H9 (cell line): ENCODE measurements around the gene TSPAN32. TPM values are rescaled to one million over a fixed set of nuclear protein-coding genes. Genes with fewer than 3 reads are reported as not detected.

Experiments used
- DNase-seq: peaks from one replicate; pipeline ENCODE4 v3.0.0-alpha.2; 2017
- H2AFZ ChIP-seq: one replicate; pipeline ENCODE4 v1.6.1; 2013; ENCODE audit warnings: mild to moderate bottlenecking, low read length, control low read depth, moderate library complexity
- H2AK5ac ChIP-seq: 2 replicates; pipeline ENCODE4 v1.6.1; 2013; ENCODE audit warnings: low read length, control low read depth, mixed read lengths; ENCODE audit not compliant: insufficient read length
- H2BK120ac ChIP-seq: one replicate; pipeline ENCODE4 v1.6.1; 2013; ENCODE audit warnings: low read depth, mild to moderate bottlenecking, low read length, control low read depth, inconsistent platforms; ENCODE audit not compliant: poor library complexity, severe bottlenecking
- H2BK12ac ChIP-seq: 2 replicates; pipeline ENCODE4 v1.6.1; 2013; ENCODE audit warnings: low read length, control low read depth, mixed read lengths, low read depth; ENCODE audit not compliant: insufficient read length
- H2BK15ac ChIP-seq: 2 replicates; pipeline ENCODE4 v1.6.1; 2013; ENCODE audit warnings: low read depth, low read length, control low read depth
- H2BK20ac ChIP-seq: one replicate; pipeline ENCODE4 v1.6.1; 2013; ENCODE audit warnings: low read depth, mild to moderate bottlenecking, low read length, control low read depth, inconsistent platforms; ENCODE audit not compliant: poor library complexity, severe bottlenecking
- H2BK5ac ChIP-seq: 2 replicates; pipeline ENCODE4 v1.6.1; 2013; ENCODE audit warnings: low read length, control low read depth, mixed read lengths; ENCODE audit not compliant: insufficient read length
- H3K14ac ChIP-seq: 2 replicates; pipeline ENCODE4 v1.6.1; 2013; ENCODE audit warnings: low read length, control low read depth; ENCODE audit not compliant: insufficient read depth
- H3K18ac ChIP-seq: 2 replicates; pipeline ENCODE4 v1.6.1; 2013; ENCODE audit warnings: low read depth, mild to moderate bottlenecking, mixed read lengths, low read length, control low read depth; ENCODE audit not compliant: insufficient read length
- H3K23ac ChIP-seq: 2 replicates; pipeline ENCODE4 v1.6.1; 2013; ENCODE audit warnings: low read length, control low read depth, mixed read lengths, low read depth; ENCODE audit not compliant: insufficient read length
- H3K23me2 ChIP-seq: 2 replicates; pipeline ENCODE4 v1.6.1; 2013; ENCODE audit warnings: low read depth, mild to moderate bottlenecking, mixed read lengths, low read length, control low read depth; ENCODE audit not compliant: insufficient read length, poor library complexity, severe bottlenecking
- H3K27ac ChIP-seq: 2 replicates; pipeline ENCODE4 v1.5.1; 2013; ENCODE audit warnings: low read length, control low read depth, mixed read lengths, low read depth; ENCODE audit not compliant: insufficient read length
- H3K27me3 ChIP-seq: 2 replicates; pipeline ENCODE4 v1.6.1; 2013; ENCODE audit warnings: low read length, control low read depth, inconsistent platforms; ENCODE audit not compliant: insufficient read depth
- H3K4ac ChIP-seq: 2 replicates; pipeline ENCODE4 v1.6.1; 2013; ENCODE audit warnings: low read depth, mild to moderate bottlenecking, control low read depth, inconsistent platforms, low read length, moderate library complexity
- H3K4me1 ChIP-seq: 2 replicates; pipeline ENCODE4 v1.6.1; 2013; ENCODE audit warnings: low read length, control low read depth, inconsistent platforms; ENCODE audit not compliant: insufficient read depth
- H3K4me2 ChIP-seq: 2 replicates; pipeline ENCODE4 v1.6.1; 2013; ENCODE audit warnings: low read length, control low read depth, mixed read lengths; ENCODE audit not compliant: insufficient read length, insufficient read depth
- H3K56ac ChIP-seq: 2 replicates; pipeline ENCODE4 v1.6.1; 2013; ENCODE audit warnings: low read depth, mild to moderate bottlenecking, mixed read lengths, low read length, control low read depth; ENCODE audit not compliant: insufficient read length
- H3K79me1 ChIP-seq: 2 replicates; pipeline ENCODE4 v1.6.1; 2013; ENCODE audit warnings: low read depth, mild to moderate bottlenecking, moderate library complexity, low read length, control low read depth, inconsistent platforms; ENCODE audit not compliant: insufficient read depth, poor library complexity, severe bottlenecking
- H3K79me2 ChIP-seq: 2 replicates; pipeline ENCODE4 v1.6.1; 2013; ENCODE audit warnings: low read length, control low read depth, inconsistent platforms; ENCODE audit not compliant: insufficient read depth
- H3K9ac ChIP-seq: 2 replicates; pipeline ENCODE4 v1.6.1; 2013; ENCODE audit warnings: low read length, control low read depth, mixed read lengths; ENCODE audit not compliant: insufficient read length; ENCODE audit errors: extremely low read depth
- H3K9me3 ChIP-seq: one replicate; pipeline ENCODE4 v1.6.1; 2013; ENCODE audit warnings: low read depth, low read length, inconsistent platforms; ENCODE audit not compliant: control insufficient read depth
- H3T11ph ChIP-seq: one replicate; pipeline ENCODE4 v1.6.1; 2013; ENCODE audit warnings: mild to moderate bottlenecking, low read length, control low read depth, inconsistent platforms
- H4K20me1 ChIP-seq: one replicate; pipeline ENCODE4 v1.6.1; 2013; ENCODE audit not compliant: control insufficient read depth, insufficient read length, insufficient read depth
- H4K5ac ChIP-seq: 2 replicates; pipeline ENCODE4 v1.6.1; 2013; ENCODE audit warnings: low read depth, mild to moderate bottlenecking, mixed read lengths, low read length, control low read depth; ENCODE audit not compliant: insufficient read length
- H4K8ac ChIP-seq: replicated peaks from 2 replicates; pipeline ENCODE4 v1.6.1; 2013; ENCODE audit warnings: low read length, control low read depth, mixed read lengths, low read depth; ENCODE audit not compliant: insufficient read length
- H4K91ac ChIP-seq: 2 replicates; pipeline ENCODE4 v1.6.1; 2013; ENCODE audit warnings: low read depth, mild to moderate bottlenecking, moderate library complexity, mixed read lengths, low read length, control low read depth; ENCODE audit not compliant: insufficient read length
- H3K27ac Mint-ChIP-seq, 3 experiments: 2 replicates in 2 of 3; 3 replicates in 1 of 3; pipeline ENCODE4 v1.8.0; 2020 to 2021; ENCODE audit warnings: mixed read lengths in 3 of 3, mild to moderate bottlenecking in 1 of 3, moderate library complexity in 1 of 3
- H3K27me3 Mint-ChIP-seq: 2 replicates; pipeline ENCODE4 v1.8.0; 2021; ENCODE audit warnings: low read depth, mild to moderate bottlenecking, moderate library complexity, mixed read lengths
- H3K36me3 Mint-ChIP-seq, 3 experiments: 2 replicates in 2 of 3; 3 replicates in 1 of 3; pipeline ENCODE4 v1.8.0; 2020 to 2021; ENCODE audit warnings: low read depth in 3 of 3, mixed read lengths in 3 of 3; ENCODE audit not compliant: insufficient read depth in 1 of 3
- H3K4me1 Mint-ChIP-seq, 2 experiments: 2 replicates each; pipeline ENCODE4 v1.8.0; 2020; ENCODE audit warnings: mixed read lengths in 2 of 2
- H3K4me3 Mint-ChIP-seq, 2 experiments: 2 replicates in 1 of 2; 3 replicates in 1 of 2; pipeline ENCODE4 v1.8.0; 2020 to 2021; ENCODE audit warnings: mild to moderate bottlenecking in 2 of 2, mixed read lengths in 2 of 2, moderate library complexity in 1 of 2
- H3K9me3 Mint-ChIP-seq, 2 experiments: 2 replicates in 1 of 2; 3 replicates in 1 of 2; pipeline ENCODE4 v1.8.0; 2020; ENCODE audit warnings: mild to moderate bottlenecking in 2 of 2, mixed read lengths in 2 of 2, moderate library complexity in 1 of 2
- WGBS: extraction: QIAGEN DNeasy Blood & Tissue Kit; methylation state at CpG from one replicate; pipeline ENCODE4 v1.1.7; 2013; ENCODE audit warnings: missing lambda C conversion rate, low lambda C conversion rate, mixed read lengths; ENCODE audit not compliant: insufficient read length; ENCODE audit errors: extremely low coverage; 5-methylcytosine and 5-hydroxymethylcytosine counted together
- total RNA-seq: library from RNA; stranded (reverse); gene quantifications from 2 replicates; pipeline ENCODE4 v1.2.1, GENCODE V29; 2021
- TF ChIP-seq, protein P1 (sequence below): fragments of 200-600 bp; sonication (generic); conservative IDR thresholded peaks from 3 replicates; pipeline ENCODE4 v1.8.0; 2021; ENCODE audit warnings: antibody characterized with exemption, mild to moderate bottlenecking

TSPAN32 gene
- total RNA-seq, 1 experiment from 2014 or later: not detected

- no peak overlapping the region for H2AK5ac ChIP-seq
- H2BK12ac ChIP-seq: no peak overlapping the region
- no peak overlapping the region for H2BK5ac ChIP-seq
- no peak overlapping the region for H4K8ac ChIP-seq
- no peak overlapping the region for H3K4ac ChIP-seq
- H3K27me3 ChIP-seq: no peaks in the 10 kb centered on the region; the same call in 1 of the 2 replicates
- no peak overlapping the region for H3K4me2 ChIP-seq
- H3K4me1 ChIP-seq: no peaks in the 10 kb centered on the region
- H3K27ac ChIP-seq: no peak overlapping the region
- no peak overlapping the region for H3K18ac ChIP-seq
- no peaks in the 10 kb centered on the region for H4K20me1 ChIP-seq
- no peaks in the 10 kb centered on the region for H3K23me2 ChIP-seq
- H4K5ac ChIP-seq: no peak overlapping the region
- H4K91ac ChIP-seq: no peak overlapping the region
- no peaks in the 10 kb centered on the region for H3K79me2 ChIP-seq
- H3K4me1 Mint-ChIP-seq: peaks cover 0 to 10% of the 10 kb centered on the region in 2 experiments; a peak in 3 of 4 replicates
- H3K27ac Mint-ChIP-seq: no peak overlapping the region
- TF ChIP-seq, protein P1, sequence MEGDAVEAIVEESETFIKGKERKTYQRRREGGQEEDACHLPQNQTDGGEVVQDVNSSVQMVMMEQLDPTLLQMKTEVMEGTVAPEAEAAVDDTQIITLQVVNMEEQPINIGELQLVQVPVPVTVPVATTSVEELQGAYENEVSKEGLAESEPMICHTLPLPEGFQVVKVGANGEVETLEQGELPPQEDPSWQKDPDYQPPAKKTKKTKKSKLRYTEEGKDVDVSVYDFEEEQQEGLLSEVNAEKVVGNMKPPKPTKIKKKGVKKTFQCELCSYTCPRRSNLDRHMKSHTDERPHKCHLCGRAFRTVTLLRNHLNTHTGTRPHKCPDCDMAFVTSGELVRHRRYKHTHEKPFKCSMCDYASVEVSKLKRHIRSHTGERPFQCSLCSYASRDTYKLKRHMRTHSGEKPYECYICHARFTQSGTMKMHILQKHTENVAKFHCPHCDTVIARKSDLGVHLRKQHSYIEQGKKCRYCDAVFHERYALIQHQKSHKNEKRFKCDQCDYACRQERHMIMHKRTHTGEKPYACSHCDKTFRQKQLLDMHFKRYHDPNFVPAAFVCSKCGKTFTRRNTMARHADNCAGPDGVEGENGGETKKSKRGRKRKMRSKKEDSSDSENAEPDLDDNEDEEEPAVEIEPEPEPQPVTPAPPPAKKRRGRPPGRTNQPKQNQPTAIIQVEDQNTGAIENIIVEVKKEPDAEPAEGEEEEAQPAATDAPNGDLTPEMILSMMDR: no peak
- no peak overlapping the region for H2BK120ac ChIP-seq
- no peak overlapping the region for H2BK20ac ChIP-seq
- H3K9me3 Mint-ChIP-seq: no peaks in the 10 kb centered on the region; a peak in 2 of 5 replicates
- no peak for DNase-seq
- no peak overlapping the region for H3K23ac ChIP-seq
- H3K9ac ChIP-seq: no peak overlapping the region
- H3K56ac ChIP-seq: no peak overlapping the region
- no peaks in the 10 kb centered on the region for H3K79me1 ChIP-seq
- no peaks in the 10 kb centered on the region for H3K36me3 Mint-ChIP-seq
- H3K9me3 ChIP-seq: no peaks in the 10 kb centered on the region
- peaks cover 69% of the 10 kb centered on the region for H3K27me3 Mint-ChIP-seq
- no peak overlapping the region for H3K14ac ChIP-seq
- no peak overlapping the region for H3K4me3 Mint-ChIP-seq
- no CpG with 5 or more reads among the region's 20 CpGs for WGBS
- no peak overlapping the region for H2AFZ ChIP-seq
- no peak overlapping the region for H3T11ph ChIP-seq
- no peak overlapping the region for H2BK15ac ChIP-seq
Measured at GRCh38 chr11:2293531-2293971, 8.3 kb upstream of the TSPAN32 start.
